Mesenchymal stem cell (in vitro differentiated cells and primary cell): Measurements from ENCODE around the gene TXNRD1.

Source experiments
- DNase-seq: peaks from one replicate; pipeline ENCODE4 v3.0.0-alpha.2; 2013
- H2AFZ ChIP-seq: one replicate; pipeline ENCODE4 v1.6.1; 2013; ENCODE audit warnings: low read depth, mild to moderate bottlenecking, control low read depth, inconsistent platforms, low read length, moderate library complexity
- H2AK5ac ChIP-seq: 2 replicates; pipeline ENCODE4 v1.6.1; 2013; ENCODE audit warnings: low read length, moderate library complexity, mild to moderate bottlenecking, inconsistent platforms; ENCODE audit not compliant: severe bottlenecking
- H2BK120ac ChIP-seq: one replicate; pipeline ENCODE4 v1.6.1; 2013; ENCODE audit warnings: low read depth, mild to moderate bottlenecking, inconsistent platforms, low read length, moderate library complexity
- H2BK12ac ChIP-seq, 2 experiments: one replicate each; pipeline ENCODE4 v1.6.1; 2013; ENCODE audit warnings: inconsistent platforms in 2 of 2, low read length in 2 of 2, mild to moderate bottlenecking in 2 of 2, moderate library complexity in 2 of 2, control low read depth in 1 of 2
- H2BK15ac ChIP-seq: one replicate; pipeline ENCODE4 v1.6.1; 2013; ENCODE audit warnings: mild to moderate bottlenecking, low read depth, inconsistent platforms; ENCODE audit not compliant: poor library complexity, severe bottlenecking
- H2BK5ac ChIP-seq: 2 replicates; pipeline ENCODE4 v1.6.1; 2013; ENCODE audit warnings: low read depth, mild to moderate bottlenecking, low read length, control low read depth, inconsistent platforms; ENCODE audit not compliant: poor library complexity, severe bottlenecking
- H3K14ac ChIP-seq, 2 experiments: one replicate each; pipeline ENCODE4 v1.6.1; 2013; ENCODE audit warnings: inconsistent platforms in 2 of 2, low read length in 2 of 2, control low read depth in 1 of 2, mild to moderate bottlenecking in 1 of 2, moderate library complexity in 1 of 2
- H3K18ac ChIP-seq, 2 experiments: one replicate each; pipeline ENCODE4 v1.6.1; 2013; ENCODE audit warnings: inconsistent platforms in 2 of 2, low read length in 2 of 2, control low read depth in 1 of 2, low read depth in 1 of 2, mild to moderate bottlenecking in 1 of 2
- H3K23ac ChIP-seq, 2 experiments: one replicate each; pipeline ENCODE4 v1.6.1; 2013; ENCODE audit warnings: inconsistent platforms in 2 of 2, low read length in 2 of 2, mild to moderate bottlenecking in 2 of 2, moderate library complexity in 2 of 2, control low read depth in 1 of 2
- H3K27ac ChIP-seq: 2 replicates; pipeline ENCODE4 v1.5.1; 2013; ENCODE audit warnings: mild to moderate bottlenecking, moderate library complexity, low read length, control low read depth, inconsistent platforms; ENCODE audit not compliant: poor library complexity, severe bottlenecking
- H3K27me3 ChIP-seq, 2 experiments: 2 replicates each; pipeline versions ENCODE4 v1.6.1 to v1.7.0; 2013; ENCODE audit warnings: low read length in 2 of 2, mild to moderate bottlenecking in 2 of 2, moderate library complexity in 2 of 2, control low read depth in 1 of 2, inconsistent platforms in 1 of 2; ENCODE audit not compliant: control insufficient read depth in 1 of 2, insufficient read depth in 1 of 2
- H3K36me3 ChIP-seq, 2 experiments: 2 replicates each; pipeline versions ENCODE4 v1.6.1 to v1.7.0; 2013; ENCODE audit warnings: low read length in 2 of 2, control low read depth in 1 of 2, inconsistent platforms in 1 of 2, low read depth in 1 of 2, mild to moderate bottlenecking in 1 of 2; ENCODE audit not compliant: insufficient read depth in 2 of 2, control insufficient read depth in 1 of 2
- H3K4ac ChIP-seq, 2 experiments: one replicate each; pipeline ENCODE4 v1.6.1; 2013; ENCODE audit warnings: inconsistent platforms in 2 of 2, low read length in 2 of 2, mild to moderate bottlenecking in 2 of 2, moderate library complexity in 2 of 2, control low read depth in 1 of 2, low read depth in 1 of 2
- H3K4me1 ChIP-seq: 2 replicates; pipeline ENCODE4 v1.6.1; 2013; ENCODE audit warnings: low read depth, low read length, control low read depth; ENCODE audit not compliant: control insufficient read depth, insufficient read depth
- H3K4me2 ChIP-seq: 2 replicates; pipeline ENCODE4 v1.6.1; 2013; ENCODE audit warnings: low read length, mild to moderate bottlenecking, inconsistent platforms; ENCODE audit not compliant: poor library complexity, severe bottlenecking
- H3K4me3 ChIP-seq, 2 experiments: 2 replicates each; pipeline versions ENCODE4 v1.5.1 to v1.7.0; 2013; ENCODE audit warnings: low read length in 2 of 2, mild to moderate bottlenecking in 2 of 2, control low read depth in 1 of 2, low read depth in 1 of 2; ENCODE audit not compliant: insufficient read depth in 1 of 2
- H3K79me1 ChIP-seq: replicated peaks from 2 replicates; pipeline ENCODE4 v1.6.1; 2013; ENCODE audit warnings: mild to moderate bottlenecking, control low read depth, low read length, inconsistent platforms; ENCODE audit not compliant: poor library complexity, severe bottlenecking
- H3K9ac ChIP-seq: 2 replicates; pipeline ENCODE4 v1.7.0; 2013; ENCODE audit warnings: mild to moderate bottlenecking, low read length, moderate library complexity
- H3K9me3 ChIP-seq: 2 replicates; pipeline ENCODE4 v1.7.0; 2013; ENCODE audit warnings: mild to moderate bottlenecking, low read length; ENCODE audit not compliant: control insufficient read depth
- H4K8ac ChIP-seq: one replicate; pipeline ENCODE4 v1.6.1; 2013; ENCODE audit warnings: inconsistent platforms, mild to moderate bottlenecking, low read length, moderate library complexity
- H4K91ac ChIP-seq: one replicate; pipeline ENCODE4 v1.6.1; 2013; ENCODE audit warnings: mild to moderate bottlenecking, low read length, inconsistent platforms
- WGBS: methylation state at CpG from one replicate; pipeline ENCODE4 v1.1.7; 2013; ENCODE audit warnings: mixed read lengths; 5-methylcytosine and 5-hydroxymethylcytosine counted together

TXNRD1 gene

GRCh38 chr12:104381731-104382480, 166.3 kb downstream of the TXNRD1 start:
- Histone ChIP-seq H2BK15ac (no peak overlapping the region), H3K27ac (no peak overlapping the region), H4K91ac (no peak overlapping the region), H3K4me1 (peaks cover 5% of the 10 kb centered on the region), H3K79me1 (no peaks in the 10 kb centered on the region), H2BK12ac (peak overlapping the region in 1 of 2 experiments; percentile 95), H2BK5ac (no peak overlapping the region), H3K14ac (no peak overlapping the region), H3K4ac (peak overlapping the region in 1 of 2 experiments; percentile 36), H2BK120ac (no peak overlapping the region), H3K36me3 (no peaks in the 10 kb centered on the region), H2AFZ (no peak overlapping the region), H3K4me2 (peak overlapping the region; percentile 46), H2AK5ac (no peak overlapping the region), H3K4me3 (peak overlapping the region in 1 of 2 experiments; percentile 44), H3K23ac (no peak overlapping the region), H3K9ac (peak overlapping the region; percentile 67), H3K18ac (no peak overlapping the region), H3K27me3 (no peaks in the 10 kb centered on the region), H3K9me3 (no peaks in the 10 kb centered on the region), H4K8ac (no peak overlapping the region)
- DNase-seq: peak; percentile 80
- 34% methylated on average over 18 of the region's 18 CpGs for WGBS

- Histone ChIP-seq H3K27me3 (no peaks in the 10 kb centered on the region), H4K8ac (no peak overlapping the region), H3K4me3 (no peak overlapping the region), H4K91ac (no peak overlapping the region), H2BK120ac (no peak overlapping the region), H3K9me3 (no peaks in the 10 kb centered on the region), H2AK5ac (no peak overlapping the region), H3K4me1 (peaks cover 5% of the 10 kb centered on the region), H3K14ac (no peak overlapping the region), H3K4ac (no peak overlapping the region), H3K18ac (no peak overlapping the region), H3K9ac (no peak overlapping the region), H3K36me3 (no peaks in the 10 kb centered on the region), H2BK12ac (peak overlapping the region in 1 of 2 experiments; percentile 38), H3K23ac (no peak overlapping the region), H3K79me1 (no peaks in the 10 kb centered on the region), H2AFZ (no peak overlapping the region), H3K4me2 (no peak overlapping the region), H2BK15ac (no peak overlapping the region), H3K27ac (no peak overlapping the region), H2BK5ac (no peak overlapping the region)
- DNase-seq: no peak
- WGBS: 63% methylated on average over 5 of the region's 6 CpGs
Measured at GRCh38 chr12:104384141-104384880, 168.7 kb downstream of the TXNRD1 start.

- H3K27me3 ChIP-seq: no peaks in the 10 kb centered on the region
- H3K79me1 ChIP-seq: no peaks in the 10 kb centered on the region
- no peak overlapping the region for H4K8ac ChIP-seq
- H3K36me3 ChIP-seq: no peaks in the 10 kb centered on the region
- H2BK5ac ChIP-seq: no peak overlapping the region
- no peak overlapping the region for H3K4me3 ChIP-seq
- H3K14ac ChIP-seq: no peak overlapping the region
- no peak overlapping the region for H3K9ac ChIP-seq
- no peak for DNase-seq
- H2AFZ ChIP-seq: no peak overlapping the region
- no peak overlapping the region for H3K27ac ChIP-seq
- H3K4me2 ChIP-seq: no peak overlapping the region
- H3K23ac ChIP-seq: no peak overlapping the region
- WGBS: 100% methylated on average over 1 of the region's 1 CpG
- H3K9me3 ChIP-seq: no peaks in the 10 kb centered on the region
- H3K4ac ChIP-seq: no peak overlapping the region
- peaks cover 5% of the 10 kb centered on the region for H3K4me1 ChIP-seq
- H2BK15ac ChIP-seq: no peak overlapping the region
- no peak overlapping the region for H2BK120ac ChIP-seq
- no peak overlapping the region for H4K91ac ChIP-seq
- H2BK12ac ChIP-seq: no peak overlapping the region
- H2AK5ac ChIP-seq: no peak overlapping the region
- no peak overlapping the region for H3K18ac ChIP-seq
Measured at GRCh38 chr12:104385510-104385909, 169.9 kb downstream of the TXNRD1 start.

- Histone ChIP-seq H2AFZ (no peak overlapping the region), H3K18ac (no peak overlapping the region), H3K4me1 (peaks cover 5% of the 10 kb centered on the region), H4K8ac (no peak overlapping the region), H3K27me3 (no peaks in the 10 kb centered on the region), H2BK15ac (no peak overlapping the region), H3K36me3 (no peaks in the 10 kb centered on the region), H3K9ac (no peak overlapping the region), H3K27ac (no peak overlapping the region), H3K9me3 (no peaks in the 10 kb centered on the region), H2BK12ac (no peak overlapping the region), H3K4me2 (no peak overlapping the region), H4K91ac (no peak overlapping the region), H3K79me1 (no peaks in the 10 kb centered on the region), H3K14ac (no peak overlapping the region), H2AK5ac (no peak overlapping the region), H3K4ac (no peak overlapping the region), H3K23ac (no peak overlapping the region), H2BK120ac (no peak overlapping the region), H2BK5ac (no peak overlapping the region), H3K4me3 (no peak overlapping the region)
- 92% methylated on average over 3 of the region's 3 CpGs for WGBS
- DNase-seq: no peak
Measured at GRCh38 chr12:104386461-104386860, 170.9 kb downstream of the TXNRD1 start.
